Suprapubic skin (tissue), 4 donors: ENCODE results near the gene CCDC57.

ENCODE experiments used
- CTCF ChIP-seq, 2 donors: fragments of 200-600 bp in 1 of 2; fragments of 450-650 bp in 1 of 2; sonication (generic) in 1 of 2; IDR thresholded peaks; one replicate each; pipeline ENCODE4 v1.5.1; 2016 to 2019; ENCODE audit warnings: antibody characterized with exemption in 2 of 2, mild to moderate bottlenecking in 1 of 2, moderate library complexity in 1 of 2
- EP300 ChIP-seq: sonication (generic); formaldehyde crosslinking; IDR thresholded peaks from one replicate; pipeline ENCODE4 v1.6.1; 2017; ENCODE audit warnings: antibody characterized with exemption
- POLR2AphosphoS5 ChIP-seq, 3 donors: sonication (generic); formaldehyde crosslinking; IDR thresholded peaks; one replicate each; pipeline ENCODE4 v1.6.1; 2017; ENCODE audit warnings: antibody characterized with exemption in 3 of 3

GRCh38 chr17:82065193-82065637 lies 147.4 kb downstream of the CCDC57 start:
- TF ChIP-seq EP300 = no peak
- no peak for TF ChIP-seq CTCF (IDR thresholded peaks at IDR 0.05)
- no peak for TF ChIP-seq POLR2AphosphoS5 (IDR thresholded peaks at IDR 0.05)
